TTC549 (cell line): Measurements from ENCODE around the gene CTCF.

Experiments
- FAIRE-seq: peaks from 2 replicates; lab custom pipeline; 2012; peaks lifted over from hg19 to GRCh38; lab: Jason Lieb, UNC

CTCF gene

DNA sequence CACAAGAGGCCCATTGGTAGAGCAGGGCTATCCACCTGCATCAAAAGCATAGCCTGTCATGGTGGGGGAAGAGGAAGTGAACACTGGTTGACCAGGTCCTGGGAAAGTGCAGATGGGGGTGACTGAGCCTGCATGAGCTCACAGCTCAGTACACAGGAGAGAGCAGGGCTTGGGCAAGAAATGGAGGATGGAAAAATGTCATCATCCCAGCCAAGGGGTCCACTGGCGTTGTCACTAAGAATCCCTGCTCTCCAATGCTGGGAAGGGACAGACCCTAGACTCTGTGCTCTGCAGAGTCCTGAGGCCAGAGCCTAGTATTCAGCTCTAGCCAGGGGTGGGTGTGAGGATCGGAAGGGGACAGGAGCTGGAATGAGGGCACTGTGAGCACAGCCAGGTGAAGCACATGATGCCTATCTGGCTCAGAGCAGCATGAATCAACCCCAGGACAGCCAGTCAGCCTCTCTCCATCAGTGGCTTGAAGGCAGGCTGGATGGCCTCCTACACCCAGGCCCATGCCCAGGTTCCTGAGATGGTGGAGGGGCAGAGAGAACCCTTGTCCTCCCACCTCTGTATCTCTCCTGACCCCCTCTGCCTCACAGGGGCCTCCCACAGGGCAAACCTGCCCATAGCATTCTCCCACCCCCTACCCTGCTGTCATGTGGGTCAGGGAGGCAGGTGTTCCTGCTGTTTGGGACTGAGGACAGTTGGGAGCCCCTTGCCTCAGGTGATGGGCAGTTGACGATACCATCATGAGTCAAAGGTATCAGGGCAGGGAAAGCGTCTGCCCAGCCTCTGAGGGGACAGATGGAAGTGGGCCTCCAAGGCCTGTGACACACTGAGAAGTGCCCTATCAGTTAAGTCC lies 13.8 kb upstream of the CTCF start:
- FAIRE-seq: no peak

DNA sequence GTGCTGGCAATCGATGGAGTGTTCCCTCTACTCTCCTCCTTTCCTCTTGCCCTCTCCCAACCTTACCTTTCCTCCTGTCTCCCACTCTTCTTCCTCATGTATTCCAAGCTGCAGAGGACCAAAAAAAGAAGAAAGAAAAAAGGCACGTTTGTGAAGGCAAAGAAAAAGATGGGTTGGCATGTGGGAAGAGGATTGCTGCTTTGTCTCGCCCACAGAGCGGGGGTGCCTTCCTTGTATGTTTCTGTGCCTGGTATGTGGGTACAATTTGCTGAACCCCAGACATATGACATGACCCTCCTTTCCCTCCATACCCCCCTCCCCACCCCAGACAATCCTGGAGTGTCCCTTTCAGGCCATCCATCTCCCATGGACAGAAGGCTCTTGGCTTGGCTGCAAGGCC lies 13.1 kb upstream of the CTCF start:
- FAIRE-seq: no peak

DNA sequence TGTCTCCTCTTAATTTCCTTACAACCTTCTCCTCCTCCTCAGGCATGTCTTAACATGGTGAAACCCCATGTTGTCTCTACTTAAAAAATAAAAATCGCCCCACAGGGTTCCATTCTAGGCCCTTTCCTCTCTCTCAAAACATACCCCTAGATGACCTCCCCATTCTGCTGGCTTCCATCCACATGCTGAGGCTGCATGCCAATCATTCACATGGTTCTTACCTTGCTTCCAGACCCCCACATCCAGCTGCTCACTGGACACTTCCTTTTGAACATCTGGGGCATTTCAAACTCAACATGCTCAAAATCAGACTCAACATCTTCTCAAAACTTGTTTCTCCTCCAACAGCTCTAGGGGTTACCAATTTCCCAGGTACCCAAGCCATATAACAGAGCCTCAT lies 12.4 kb upstream of the CTCF start:
- FAIRE-seq: no peak

DNA sequence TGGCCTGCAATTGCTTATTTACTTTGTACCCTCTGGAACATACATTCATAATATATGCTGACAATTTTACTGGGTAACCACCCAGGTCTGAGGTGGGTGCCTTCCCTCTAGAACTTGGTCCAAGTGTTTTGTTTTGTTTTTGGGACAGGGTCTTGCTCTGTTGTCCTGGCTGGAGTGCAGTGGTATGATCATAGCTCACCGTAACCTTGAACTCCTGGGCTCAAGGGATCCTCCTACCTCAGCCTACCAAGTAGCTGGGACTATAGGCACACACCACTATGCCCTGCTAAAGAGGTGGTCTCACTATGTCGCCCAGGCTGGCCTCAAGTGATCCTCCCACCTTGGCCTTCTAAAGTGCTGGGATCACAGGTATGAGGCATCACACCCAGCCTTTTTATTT lies 11.2 kb upstream of the CTCF start:
- FAIRE-seq: no peak

- FAIRE-seq: no peak
These were observed 10.4 kb upstream of the CTCF start for GRCh38 chr16:67551972-67552371.

DNA sequence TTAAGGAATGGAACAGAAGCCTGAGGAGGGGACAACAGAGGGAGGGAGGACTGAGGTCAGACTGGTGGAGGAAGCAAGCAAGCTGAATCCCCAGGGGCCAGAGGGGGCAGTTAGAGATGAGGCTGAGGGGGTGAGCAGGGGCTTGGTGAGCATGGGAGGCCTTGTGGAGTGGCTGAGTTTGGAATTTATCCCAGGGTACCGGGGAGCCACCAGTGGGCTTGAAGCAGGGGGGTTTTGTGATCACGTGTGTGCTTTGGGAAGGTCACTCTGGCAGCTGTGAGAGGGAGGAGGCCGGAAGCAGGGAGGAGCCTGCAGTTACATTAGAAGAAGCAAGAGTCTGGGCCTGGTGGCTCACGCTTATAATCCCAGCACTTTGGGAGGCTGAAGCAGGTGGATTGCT lies 9.8 kb upstream of the CTCF start:
- no peak for FAIRE-seq

DNA sequence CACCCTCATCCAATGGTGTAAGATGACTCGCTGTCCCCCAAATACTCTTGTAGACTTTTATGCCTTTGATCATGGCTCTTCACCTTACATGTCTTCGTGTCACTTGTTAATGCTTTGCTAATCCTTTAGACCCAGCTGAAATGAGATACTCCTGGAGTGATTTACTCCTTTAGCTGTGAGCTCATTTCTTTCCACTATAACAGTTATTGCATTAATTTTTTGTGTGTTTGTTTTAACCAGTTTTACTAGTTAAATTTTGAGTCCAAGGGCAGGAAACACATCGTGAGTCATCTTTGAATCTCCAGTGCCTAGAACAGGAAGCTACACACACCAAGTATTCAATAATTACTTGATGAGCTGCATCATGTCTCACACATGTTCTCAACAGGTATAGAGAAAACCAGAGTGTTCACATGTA lies 6.5 kb upstream of the CTCF start:
- FAIRE-seq: no peak

DNA sequence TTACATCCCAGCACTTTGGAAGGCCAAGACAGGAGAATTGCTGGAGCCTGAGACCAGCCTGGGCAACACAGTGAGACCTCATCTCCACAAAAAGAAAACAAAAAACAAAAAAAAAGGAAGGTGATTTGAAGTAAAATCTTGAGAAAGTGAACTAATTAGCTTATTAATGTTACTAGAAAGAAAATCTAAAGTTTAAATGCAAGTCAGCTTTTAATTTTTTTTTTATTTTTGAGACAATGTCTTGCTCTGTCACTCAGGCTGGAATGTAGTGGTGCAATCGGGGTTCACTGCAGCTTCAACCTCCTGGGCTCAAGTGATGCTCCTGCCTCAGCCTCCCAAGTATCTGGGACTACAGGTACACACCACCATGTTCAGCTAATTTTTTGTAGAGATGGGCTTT lies 3.5 kb upstream of the CTCF start:
- no peak for FAIRE-seq

DNA sequence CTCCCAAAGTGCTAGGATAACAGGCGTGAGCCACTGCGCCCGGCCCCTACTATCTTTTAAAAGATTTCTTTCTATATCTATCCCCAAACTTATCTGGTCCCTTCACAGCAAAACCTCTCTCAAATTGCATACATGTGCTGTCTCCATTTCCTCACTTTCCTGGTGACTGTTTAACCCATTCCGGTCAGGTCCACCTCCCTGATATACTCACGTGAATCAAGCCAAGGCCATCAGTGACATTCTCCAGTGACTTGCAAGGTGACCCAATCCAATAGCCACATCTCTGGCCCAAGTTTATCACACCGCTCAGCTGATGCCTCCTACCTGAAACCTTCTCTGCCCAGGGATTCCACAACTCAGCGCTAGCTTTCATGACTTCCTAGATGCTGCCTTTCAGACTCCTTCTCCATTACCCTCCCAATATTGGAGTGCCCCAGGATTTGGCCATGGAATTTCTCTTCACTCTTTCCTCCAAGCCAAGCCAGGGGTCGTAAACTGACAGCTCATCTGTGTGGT lies 1.4 kb upstream of the CTCF start:
- FAIRE-seq: no peak

DNA sequence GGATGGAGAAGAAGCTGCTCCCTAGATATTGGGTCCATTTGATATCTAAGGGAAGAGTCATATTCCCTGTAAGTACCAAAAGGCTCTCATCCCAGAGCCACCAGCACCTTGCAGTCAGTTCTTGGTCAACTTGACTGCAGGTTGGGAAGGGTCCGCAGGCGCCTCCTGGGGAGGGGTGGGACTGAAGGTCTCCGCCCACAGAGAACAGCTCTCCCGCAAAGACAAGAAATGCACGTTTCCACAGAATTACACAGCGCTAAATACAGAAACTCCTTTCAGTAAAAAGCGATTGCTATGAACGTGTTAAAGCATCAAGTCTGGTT lies 864 bp upstream of the CTCF start:
- no peak for FAIRE-seq

- no peak for FAIRE-seq
These were observed 351 bp upstream of the CTCF start for GRCh38 chr16:67561824-67562525.

- FAIRE-seq: no peak
These were observed 787 bp downstream of the CTCF start for GRCh38 chr16:67562918-67563707.

- FAIRE-seq: no peak
These were observed 1.6 kb downstream of the CTCF start for GRCh38 chr16:67563708-67564468.

DNA sequence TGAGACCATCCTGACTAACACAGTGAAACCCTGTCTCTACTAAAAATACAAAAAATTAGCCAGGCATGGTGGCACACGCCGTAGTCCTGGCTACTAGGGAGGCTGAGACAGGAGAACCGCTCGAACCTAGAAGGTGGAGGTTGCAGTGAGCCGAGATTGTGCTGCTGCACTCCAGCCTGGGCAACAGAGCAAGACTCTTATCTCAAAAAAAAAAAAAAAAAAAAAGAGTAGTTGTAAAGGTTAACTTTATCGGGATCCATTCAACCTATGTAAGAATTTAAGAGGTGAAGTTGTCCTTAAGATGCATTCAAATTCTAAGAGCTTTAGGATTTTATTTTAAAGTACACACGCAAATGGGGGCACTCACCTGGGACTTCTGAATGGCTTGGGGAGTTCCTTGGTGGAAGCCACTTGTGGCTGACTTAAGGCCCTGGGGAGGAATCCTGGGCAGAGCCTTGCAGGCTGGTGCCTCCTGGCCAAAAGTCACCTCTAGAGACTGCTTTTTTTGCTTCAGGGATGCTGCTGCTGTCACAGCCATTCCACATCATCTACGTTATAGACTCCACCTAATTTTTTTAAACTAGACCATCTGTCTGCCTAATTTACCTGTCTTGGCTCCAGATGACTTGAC lies 3.3 kb downstream of the CTCF start:
- FAIRE-seq: no peak

GRCh38 chr16:67571464-67571863 lies 9.1 kb downstream of the CTCF start:
- no peak for FAIRE-seq

- no peak for FAIRE-seq
These were observed 9.7 kb downstream of the CTCF start for GRCh38 chr16:67571981-67572431.

GRCh38 chr16:67579686-67580085 lies 17.4 kb downstream of the CTCF start:
- FAIRE-seq: no peak

GRCh38 chr16:67580202-67580601 lies 17.9 kb downstream of the CTCF start:
- no peak for FAIRE-seq

GRCh38 chr16:67593288-67593687 lies 31.0 kb downstream of the CTCF start:
- FAIRE-seq: no peak

- FAIRE-seq: no peak
These were observed 31.4 kb downstream of the CTCF start for GRCh38 chr16:67593701-67594100.

GRCh38 chr16:67594256-67594915 lies 32.1 kb downstream of the CTCF start:
- no peak for FAIRE-seq
